Dendritic cell treated with granulocyte-macrophage colony-stimulating factor and Interleukin-4, amounts not matched to agents 40 ng/mL and 50 ng/mL, for 4 days (primary cell): ENCODE measurements around the gene RTN4R.
"Not testable (repeated sequence)": the region's sequence is repeated elsewhere in the genome, so short reads cannot be mapped to it uniquely, and the experiment has no call there.

Source experiments
- H3K27ac Mint-ChIP-seq: one replicate; pipeline ENCODE4 v1.8.0; 2022; ENCODE audit warnings: mild to moderate bottlenecking, mixed read lengths
- H3K27me3 Mint-ChIP-seq: one replicate; pipeline ENCODE4 v1.8.0; 2022; ENCODE audit warnings: mild to moderate bottlenecking, mixed read lengths
- H3K36me3 Mint-ChIP-seq: one replicate; pipeline ENCODE4 v1.8.0; 2022; ENCODE audit warnings: low read depth, mixed read lengths
- H3K4me1 Mint-ChIP-seq: one replicate; pipeline ENCODE4 v1.8.0; 2022; ENCODE audit warnings: low read depth, mixed read lengths
- H3K4me3 Mint-ChIP-seq: one replicate; pipeline ENCODE4 v1.8.0; 2022; ENCODE audit warnings: mild to moderate bottlenecking, moderate library complexity, mixed read lengths
- H3K9me3 Mint-ChIP-seq: one replicate; pipeline ENCODE4 v1.8.0; 2022; ENCODE audit warnings: mixed read lengths
- intact Hi-C: fragments of 100-400 bp; cut with micrococcal nuclease; formaldehyde crosslinking; loops from one replicate; pipeline ENCODE4 v1.15.0; 2022

RTN4R gene

DNA sequence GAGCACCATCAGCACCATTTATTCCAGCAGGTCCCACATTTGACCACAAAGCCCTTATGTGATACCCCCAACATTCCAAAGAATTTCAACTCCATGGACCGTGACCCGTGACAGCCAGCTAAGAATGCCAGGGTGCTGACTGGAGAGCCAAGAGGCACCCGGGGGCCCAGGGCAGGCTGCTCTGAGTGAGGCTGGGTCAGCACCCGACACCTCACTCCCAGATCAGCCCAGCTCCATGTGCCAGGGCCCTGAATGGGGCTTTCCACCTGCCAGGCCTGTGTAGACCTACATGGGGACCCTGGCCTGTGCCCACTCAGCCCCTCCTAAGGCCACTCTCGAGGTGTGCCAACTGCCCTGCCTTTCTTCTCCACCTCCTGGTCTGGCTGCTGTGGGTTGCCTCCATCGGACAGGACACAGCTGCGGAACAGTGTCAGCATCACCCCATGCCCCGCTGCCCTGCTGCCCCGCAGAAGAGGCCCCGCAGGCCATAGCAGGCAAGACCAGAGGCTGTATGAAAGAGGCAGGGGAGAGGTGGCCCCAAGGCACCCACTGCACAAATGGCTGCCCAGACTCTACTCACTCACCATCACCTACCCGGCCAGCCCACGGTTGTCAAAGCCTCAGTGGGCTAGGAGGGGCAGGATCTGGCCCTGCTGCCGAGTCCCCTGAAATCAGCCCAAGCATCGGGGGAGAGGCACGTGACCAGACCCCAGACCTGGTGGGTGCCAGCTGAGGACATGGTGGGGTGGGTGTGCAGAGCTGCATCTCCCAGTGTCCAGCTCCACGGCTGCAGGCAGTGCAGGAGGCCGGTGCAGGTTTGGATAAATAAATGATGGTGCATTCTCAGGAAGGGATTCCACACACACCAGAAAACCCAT, 4.5 kb downstream of the RTN4R start:
- intact Hi-C loops, H3K27ac Mint-ChIP-seq, H3K4me1 Mint-ChIP-seq, H3K36me3 Mint-ChIP-seq, H3K4me3 Mint-ChIP-seq, H3K9me3 Mint-ChIP-seq: not testable (repeated sequence)
- peaks cover 19% of the 10 kb centered on the region for H3K27me3 Mint-ChIP-seq

GRCh38 chr22:20262582-20263147, 5.5 kb downstream of the RTN4R start:
- Mint-ChIP-seq H3K27me3 (peaks cover 16% of the 10 kb centered on the region), H3K4me3 (no peak overlapping the region), H3K9me3 (no peaks in the 10 kb centered on the region), H3K36me3 (no peaks in the 10 kb centered on the region), H3K4me1 (no peaks in the 10 kb centered on the region), H3K27ac (no peak overlapping the region)
- intact Hi-C loops, result no loop called here

GRCh38 chr22:20261848-20262581, 6.1 kb downstream of the RTN4R start:
- Mint-ChIP-seq H3K36me3 (no peaks in the 10 kb centered on the region), H3K4me1 (no peaks in the 10 kb centered on the region), H3K27me3 (peaks cover 9% of the 10 kb centered on the region), H3K9me3 (no peaks in the 10 kb centered on the region), H3K4me3 (no peak overlapping the region), H3K27ac (no peak overlapping the region)
- intact Hi-C loops, result no loop called here

GRCh38 chr22:20260071-20260765, 7.9 kb downstream of the RTN4R start:
- H3K27ac Mint-ChIP-seq, result no peak overlapping the region
- no peaks in the 10 kb centered on the region for H3K27me3 Mint-ChIP-seq
- H3K4me3 Mint-ChIP-seq, result no peak overlapping the region
- H3K36me3 Mint-ChIP-seq, result no peaks in the 10 kb centered on the region
- no peaks in the 10 kb centered on the region for H3K4me1 Mint-ChIP-seq
- H3K9me3 Mint-ChIP-seq, result no peaks in the 10 kb centered on the region
- intact Hi-C loops, result no loop called here

GRCh38 chr22:20259327-20259688, 8.8 kb downstream of the RTN4R start:
- no peaks in the 10 kb centered on the region for H3K9me3 Mint-ChIP-seq
- no peaks in the 10 kb centered on the region for H3K36me3 Mint-ChIP-seq
- no peaks in the 10 kb centered on the region for H3K27me3 Mint-ChIP-seq
- peaks cover 5% of the 10 kb centered on the region for H3K4me1 Mint-ChIP-seq
- H3K4me3 Mint-ChIP-seq, result no peak overlapping the region
- intact Hi-C loops, result no loop called here
- H3K27ac Mint-ChIP-seq, result no peak overlapping the region

- H3K27ac Mint-ChIP-seq, result no peak overlapping the region
- H3K4me1 Mint-ChIP-seq, result peaks cover 5% of the 10 kb centered on the region
- intact Hi-C loops, result no loop called here
- H3K27me3 Mint-ChIP-seq, result no peaks in the 10 kb centered on the region
- no peaks in the 10 kb centered on the region for H3K36me3 Mint-ChIP-seq
- no peak overlapping the region for H3K4me3 Mint-ChIP-seq
- H3K9me3 Mint-ChIP-seq, result no peaks in the 10 kb centered on the region
Observed at GRCh38 chr22:20258584-20259326, 9.4 kb downstream of the RTN4R start.

- intact Hi-C loops, result no loop called here
- Mint-ChIP-seq H3K9me3 (no peaks in the 10 kb centered on the region), H3K4me3 (no peak overlapping the region), H3K36me3 (no peaks in the 10 kb centered on the region), H3K4me1 (peaks cover 5% of the 10 kb centered on the region), H3K27ac (no peak overlapping the region), H3K27me3 (no peaks in the 10 kb centered on the region)
Observed at GRCh38 chr22:20258021-20258299, 10.2 kb downstream of the RTN4R start.

GRCh38 chr22:20257212-20258020, 10.7 kb downstream of the RTN4R start:
- no peaks in the 10 kb centered on the region for H3K27me3 Mint-ChIP-seq
- H3K27ac Mint-ChIP-seq, result no peak overlapping the region

GRCh38 chr22:20256551-20257211, 11.4 kb downstream of the RTN4R start:
- Mint-ChIP-seq H3K36me3 (no peaks in the 10 kb centered on the region), H3K27ac (no peak overlapping the region), H3K27me3 (no peaks in the 10 kb centered on the region), H3K4me1 (peaks cover 5% of the 10 kb centered on the region), H3K9me3 (no peaks in the 10 kb centered on the region), H3K4me3 (no peak overlapping the region)
- intact Hi-C loops, result no loop called here

More at GRCh38 chr22:20257212-20258020, 10.7 kb downstream of the RTN4R start:
- Mint-ChIP-seq H3K4me1 (peaks cover 5% of the 10 kb centered on the region), H3K36me3 (no peaks in the 10 kb centered on the region), H3K4me3 (no peak overlapping the region), H3K9me3 (no peaks in the 10 kb centered on the region)
- intact Hi-C loops, result no loop called here

DNA sequence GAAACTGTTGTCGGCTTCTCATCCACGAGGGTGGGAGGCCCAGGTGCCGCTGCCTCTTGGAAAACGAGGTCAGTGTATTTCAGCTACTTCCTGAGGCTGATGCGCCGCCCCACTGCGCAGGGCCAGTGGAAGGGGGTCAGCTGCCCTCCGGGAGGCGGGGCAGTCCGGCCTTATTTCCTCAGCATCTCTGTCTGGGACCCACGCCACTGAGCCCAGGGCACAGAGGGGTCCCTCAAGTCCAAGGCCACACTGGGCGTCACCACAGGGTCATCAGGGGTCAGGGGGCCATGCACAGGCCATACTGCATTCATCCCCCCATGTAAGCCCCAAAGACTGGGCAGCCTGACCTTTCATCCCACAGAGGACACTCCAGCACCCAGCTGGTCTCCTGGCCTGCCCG, 12.1 kb downstream of the RTN4R start:
- H3K36me3 Mint-ChIP-seq, result no peaks in the 10 kb centered on the region

GRCh38 chr22:20254975-20255946, 12.9 kb downstream of the RTN4R start:
- Mint-ChIP-seq H3K27ac (no peak overlapping the region), H3K9me3 (no peaks in the 10 kb centered on the region), H3K4me1 (peaks cover 5% of the 10 kb centered on the region), H3K27me3 (no peaks in the 10 kb centered on the region), H3K36me3 (no peaks in the 10 kb centered on the region), H3K4me3 (no peak overlapping the region)
- intact Hi-C loops, result no loop called here

More for the DNA sequence above, 12.1 kb downstream of the RTN4R start:
- intact Hi-C loops, result no loop called here
- H3K9me3 Mint-ChIP-seq, result no peaks in the 10 kb centered on the region
- H3K27me3 Mint-ChIP-seq, result no peaks in the 10 kb centered on the region
- H3K4me3 Mint-ChIP-seq, result no peak overlapping the region
- H3K4me1 Mint-ChIP-seq, result peaks cover 5% of the 10 kb centered on the region
- no peak overlapping the region for H3K27ac Mint-ChIP-seq

GRCh38 chr22:20253161-20253560, 15.0 kb downstream of the RTN4R start:
- Mint-ChIP-seq H3K36me3 (no peaks in the 10 kb centered on the region), H3K9me3 (no peaks in the 10 kb centered on the region), H3K4me1 (peaks cover 5% of the 10 kb centered on the region), H3K4me3 (no peak overlapping the region), H3K27ac (no peak overlapping the region), H3K27me3 (no peaks in the 10 kb centered on the region)
- intact Hi-C loops, result no loop called here
